CD14-positive monocyte (primary cell): ENCODE measurements around the gene CEACAM16. TPM values are rescaled to one million over a fixed set of nuclear protein-coding genes. Genes with fewer than 3 reads are reported as not detected.
A peak's percentile ranks its signal among the peaks of the same experiment; 100 is the strongest.

Experiments used
- DNase-seq, 3 donors: peaks; one replicate each; pipeline ENCODE4 v3.0.0-alpha.2; 2011 to 2022
- H2AFZ ChIP-seq: 2 replicates; pipeline ENCODE4 v1.6.0; 2012; ENCODE audit warnings: mild to moderate bottlenecking, low read depth, low read length, inconsistent platforms; ENCODE audit not compliant: insufficient read depth, poor library complexity, severe bottlenecking
- H3K27ac ChIP-seq, 2 donors: 1 replicate in 1 of 2; 2 replicates in 1 of 2; pipeline ENCODE4 v1.5.1; 2012 to 2013; ENCODE audit warnings: low read length in 2 of 2, control low read depth in 1 of 2, inconsistent platforms in 1 of 2, low read depth in 1 of 2, mild to moderate bottlenecking in 1 of 2
- H3K27me3 ChIP-seq, 2 donors: one replicate each; pipeline versions ENCODE4 v1.6.0 to v1.6.1; 2011 to 2013; ENCODE audit warnings: low read length in 2 of 2; ENCODE audit not compliant: control insufficient read depth in 2 of 2, insufficient read depth in 2 of 2
- H3K36me3 ChIP-seq, 2 donors: replicated peaks in 1 of 2; 1 replicate in 1 of 2; 2 replicates in 1 of 2; pipeline versions ENCODE4 v1.5.1 to v1.6.1; 2012 to 2013; ENCODE audit warnings: low read length in 2 of 2, control low read depth in 1 of 2, inconsistent platforms in 1 of 2, mild to moderate bottlenecking in 1 of 2; ENCODE audit not compliant: insufficient read depth in 2 of 2, control insufficient read depth in 1 of 2
- H3K4me1 ChIP-seq, 2 donors: 1 replicate in 1 of 2; 2 replicates in 1 of 2; pipeline versions ENCODE4 v1.5.1 to v1.6.1; 2012 to 2013; ENCODE audit warnings: low read length in 2 of 2, control low read depth in 1 of 2, inconsistent platforms in 1 of 2, mild to moderate bottlenecking in 1 of 2, moderate library complexity in 1 of 2; ENCODE audit not compliant: insufficient read depth in 2 of 2, control insufficient read depth in 1 of 2
- H3K4me2 ChIP-seq: replicated peaks from 2 replicates; pipeline ENCODE3; 2012; ENCODE audit warnings: low read length, moderate library complexity, mild to moderate bottlenecking; ENCODE audit not compliant: poor library complexity, severe bottlenecking; ENCODE audit errors: extremely low read depth
- H3K4me3 ChIP-seq, 3 experiments: fragments of 200-600 bp in 1 of 3; sonication (generic) in 1 of 3; replicated peaks in 1 of 3; 1 replicate in 2 of 3; 2 replicates in 1 of 3; pipeline ENCODE4 v1.5.1; 2011 to 2013; ENCODE audit warnings: low read length in 3 of 3, mild to moderate bottlenecking in 3 of 3, control low read depth in 2 of 3, low read depth in 2 of 3, inconsistent platforms in 1 of 3, moderate library complexity in 1 of 3
- H3K79me2 ChIP-seq: 2 replicates; pipeline ENCODE4 v1.6.0; 2012; ENCODE audit warnings: mild to moderate bottlenecking, control low read depth, inconsistent platforms, low read length, moderate library complexity; ENCODE audit not compliant: insufficient read depth
- H3K9ac ChIP-seq: 2 replicates; pipeline ENCODE4 v1.6.0; 2017; ENCODE audit warnings: low read length, mild to moderate bottlenecking; ENCODE audit not compliant: insufficient read depth, poor library complexity, severe bottlenecking
- H3K9me3 ChIP-seq, 2 donors: replicated peaks in 1 of 2; 1 replicate in 1 of 2; 2 replicates in 1 of 2; pipeline versions ENCODE4 v1.5.1 to v1.6.1; 2012 to 2013; ENCODE audit warnings: low read length in 2 of 2, control low read depth in 1 of 2; ENCODE audit not compliant: control insufficient read depth in 1 of 2, insufficient read depth in 1 of 2
- H4K20me1 ChIP-seq: 2 replicates; pipeline ENCODE4 v1.6.0; 2012; ENCODE audit warnings: mild to moderate bottlenecking, low read length, control low read depth, moderate library complexity; ENCODE audit not compliant: insufficient read depth
- H3K27ac Mint-ChIP-seq, 7 donors: one replicate each; pipeline ENCODE4 v1.8.0; 2020; ENCODE audit warnings: mild to moderate bottlenecking in 7 of 7, mixed read lengths in 7 of 7, moderate library complexity in 6 of 7, inconsistent platforms in 2 of 7
- H3K27me3 Mint-ChIP-seq, 3 donors: one replicate each; pipeline ENCODE4 v1.8.0; 2021 to 2022; ENCODE audit warnings: low read depth in 3 of 3, mild to moderate bottlenecking in 3 of 3, mixed read lengths in 3 of 3, moderate library complexity in 3 of 3, inconsistent platforms in 1 of 3
- H3K36me3 Mint-ChIP-seq, 2 donors: one replicate each; pipeline ENCODE4 v1.8.0; 2020; ENCODE audit warnings: mixed read lengths in 2 of 2, inconsistent platforms in 1 of 2, mild to moderate bottlenecking in 1 of 2
- H3K4me1 Mint-ChIP-seq: one replicate; pipeline ENCODE4 v1.8.0; 2020; ENCODE audit warnings: mild to moderate bottlenecking, mixed read lengths
- H3K4me3 Mint-ChIP-seq, 2 donors: one replicate each; pipeline ENCODE4 v1.8.0; 2020; ENCODE audit warnings: mild to moderate bottlenecking in 2 of 2, mixed read lengths in 2 of 2, moderate library complexity in 1 of 2
- H3K9me3 Mint-ChIP-seq, 7 donors: one replicate each; pipeline ENCODE4 v1.8.0; 2020 to 2022; ENCODE audit warnings: mixed read lengths in 7 of 7, mild to moderate bottlenecking in 6 of 7, moderate library complexity in 6 of 7, inconsistent platforms in 2 of 7
- WGBS: methylation state at CpG from one replicate; pipeline ENCODE4 v1.1.5; 2013; ENCODE audit warnings: missing lambda C conversion rate; ENCODE audit not compliant: insufficient coverage; 5-methylcytosine and 5-hydroxymethylcytosine counted together
- intact Hi-C, 2 donors: fragments of 100-400 bp; cut with micrococcal nuclease; formaldehyde crosslinking; loops; one replicate each; pipeline versions ENCODE4 v1.15.0 to v1.15.1; 2023
- polyA plus RNA-seq, 3 donors: library from polyadenylated mRNA; depleted of rRNA in 1 of 3; unstranded in 2 of 3; stranded (reverse) in 1 of 3; fragments of 300-500 nt in 2 of 3; fragments of >200 nt in 1 of 3; fragmentation: Illumina TruSeq in 2 of 3; gene quantifications; 1 replicate in 2 of 3; 2 replicates in 1 of 3; pipeline ENCODE4 v1.2.3, GENCODE V29; 2012 to 2021
- TF ChIP-seq, protein P1 (sequence below): fragments of 200-600 bp; IDR thresholded peaks from one replicate; pipeline ENCODE4 v1.8.0; 2022; ENCODE audit warnings: antibody characterized with exemption, mild to moderate bottlenecking

Gene CEACAM16
- polyA plus RNA-seq, 3 donors: not detected

GRCh38 chr19:44689290-44690130 lies 9.4 kb upstream of the CEACAM16 start:
- TF ChIP-seq, protein P1, sequence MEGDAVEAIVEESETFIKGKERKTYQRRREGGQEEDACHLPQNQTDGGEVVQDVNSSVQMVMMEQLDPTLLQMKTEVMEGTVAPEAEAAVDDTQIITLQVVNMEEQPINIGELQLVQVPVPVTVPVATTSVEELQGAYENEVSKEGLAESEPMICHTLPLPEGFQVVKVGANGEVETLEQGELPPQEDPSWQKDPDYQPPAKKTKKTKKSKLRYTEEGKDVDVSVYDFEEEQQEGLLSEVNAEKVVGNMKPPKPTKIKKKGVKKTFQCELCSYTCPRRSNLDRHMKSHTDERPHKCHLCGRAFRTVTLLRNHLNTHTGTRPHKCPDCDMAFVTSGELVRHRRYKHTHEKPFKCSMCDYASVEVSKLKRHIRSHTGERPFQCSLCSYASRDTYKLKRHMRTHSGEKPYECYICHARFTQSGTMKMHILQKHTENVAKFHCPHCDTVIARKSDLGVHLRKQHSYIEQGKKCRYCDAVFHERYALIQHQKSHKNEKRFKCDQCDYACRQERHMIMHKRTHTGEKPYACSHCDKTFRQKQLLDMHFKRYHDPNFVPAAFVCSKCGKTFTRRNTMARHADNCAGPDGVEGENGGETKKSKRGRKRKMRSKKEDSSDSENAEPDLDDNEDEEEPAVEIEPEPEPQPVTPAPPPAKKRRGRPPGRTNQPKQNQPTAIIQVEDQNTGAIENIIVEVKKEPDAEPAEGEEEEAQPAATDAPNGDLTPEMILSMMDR: peak; percentile 97
- Histone ChIP-seq H2AFZ (no peak overlapping the region), H3K4me1 (peaks cover 71 to 82% of the 10 kb centered on the region in 2 donors), H3K9ac (no peak overlapping the region), H3K79me2 (no peaks in the 10 kb centered on the region), H3K27ac (no peak overlapping the region), H3K36me3 (no peaks in the 10 kb centered on the region), H3K27me3 (no peaks in the 10 kb centered on the region), H4K20me1 (no peaks in the 10 kb centered on the region), H3K9me3 (no peaks in the 10 kb centered on the region), H3K4me3 (no peak overlapping the region), H3K4me2 (no peak overlapping the region)
- WGBS: 41% methylated on average over 9 of the region's 11 CpGs
- Mint-ChIP-seq H3K4me3 (peak overlapping the region; percentile 24 to 60), H3K9me3 (peaks cover 0 to 3% (median 0%) of the 10 kb centered on the region in 7 donors), H3K4me1 (peaks cover 75% of the 10 kb centered on the region), H3K36me3 (peaks cover 3 to 6% of the 10 kb centered on the region in 2 donors), H3K27ac (peak overlapping the region; percentile 40 to 87 (median 66)), H3K27me3 (peaks cover 3 to 5% (median 3%) of the 10 kb centered on the region in 3 donors)
- intact Hi-C loops: loop anchor here (2.0 to 10.0 kb wide), 7 partner anchors 33 to 155 kb away; partner anchors contain the start of gene NECTIN2 (in 1 of the 2)
- DNase-seq: peak; percentile 54 to 75 (median 60)

DNA sequence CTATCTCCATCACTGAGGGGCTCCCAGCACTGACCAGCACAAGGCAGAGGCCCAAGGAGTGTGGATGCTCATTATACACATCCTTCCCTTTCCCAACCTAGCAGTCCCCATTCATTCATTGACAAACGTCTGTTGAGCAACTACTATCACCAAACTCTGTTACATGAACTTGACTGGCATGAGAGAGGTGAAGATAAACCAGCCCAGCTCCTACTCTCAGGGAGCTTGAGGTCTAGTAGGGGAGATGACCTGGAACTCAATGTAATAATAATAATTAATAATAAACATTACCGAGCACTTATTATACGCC lies 8.9 kb upstream of the CEACAM16 start:
- intact Hi-C loops: loop anchor here (5.0 kb wide), 2 partner anchors 42 to 82 kb away; no protein-coding TSS in a partner anchor
- Histone ChIP-seq H3K9ac (no peak overlapping the region), H3K9me3 (no peaks in the 10 kb centered on the region), H3K27me3 (no peaks in the 10 kb centered on the region), H2AFZ (no peak overlapping the region), H3K79me2 (no peaks in the 10 kb centered on the region), H3K4me2 (no peak overlapping the region), H3K4me1 (peaks cover 66 to 76% of the 10 kb centered on the region in 2 donors), H3K27ac (no peak overlapping the region), H4K20me1 (no peaks in the 10 kb centered on the region), H3K36me3 (no peaks in the 10 kb centered on the region), H3K4me3 (no peak overlapping the region)
- no CpG with 5 or more reads among the region's 3 CpGs for WGBS
- Mint-ChIP-seq H3K4me3 (no peak overlapping the region), H3K27me3 (peaks cover 3 to 5% (median 3%) of the 10 kb centered on the region in 3 donors), H3K4me1 (peaks cover 70% of the 10 kb centered on the region), H3K36me3 (peaks cover 3 to 6% of the 10 kb centered on the region in 2 donors), H3K9me3 (peaks cover 0 to 3% (median 0%) of the 10 kb centered on the region in 7 donors), H3K27ac (peak overlapping the region in 6 of 7 donors; percentile 47 to 87 (median 62))
- DNase-seq: peak in 1 of 3 donors; percentile 22
- TF ChIP-seq, protein P1: no peak
